GM08714 (cell line): Measurements from ENCODE around the gene PMF1.
"Not testable (repeated sequence)": the region's sequence is repeated elsewhere in the genome, so short reads cannot be mapped to it uniquely, and the experiment has no call there.

ENCODE experiments used
- H3K4me3 ChIP-seq: fragments of 200-500 bp; sonication (Bioruptor generic); 2 replicates; pipeline ENCODE4 v1.5.1; 2014; ENCODE audit warnings: mild to moderate bottlenecking, low read length, inconsistent platforms
- ZNF274 ChIP-seq: IDR thresholded peaks from 2 replicates; pipeline ENCODE4 v1.6.1; 2012; ENCODE audit warnings: mild to moderate bottlenecking, low read depth, low read length

The PMF1 gene

DNA sequence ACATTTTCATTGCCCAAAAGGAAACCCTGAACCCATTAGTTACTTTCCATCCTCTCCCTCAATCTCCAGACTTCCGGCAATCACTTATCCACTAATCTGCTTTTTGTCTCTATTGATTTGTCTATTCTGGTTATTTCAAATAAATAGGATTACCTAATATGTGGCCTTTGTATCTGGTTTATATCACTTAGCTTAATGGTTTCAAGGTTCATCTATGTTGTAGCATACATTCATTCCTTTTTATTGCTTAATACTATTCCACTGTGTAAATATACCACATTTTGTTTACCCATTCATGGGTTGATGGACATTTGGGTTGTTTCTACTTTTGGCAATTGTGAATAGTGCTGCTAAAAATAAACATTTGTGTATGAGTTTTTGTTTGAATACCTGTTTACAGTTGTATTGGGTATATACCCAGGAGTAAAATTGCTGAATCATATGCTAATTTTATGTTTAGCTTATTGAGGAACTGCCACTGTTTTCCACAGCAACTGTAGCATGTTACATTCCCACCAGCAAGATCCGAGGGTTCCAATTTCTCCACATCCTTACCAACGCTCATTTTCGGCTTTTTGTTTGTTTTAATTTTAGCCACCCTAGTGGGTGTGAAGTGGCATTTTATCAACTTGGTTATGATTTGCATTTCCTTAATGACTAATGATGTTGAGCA lies 21.4 kb upstream of the PMF1 start:
- H3K4me3 ChIP-seq: no peak overlapping the region
- TF ChIP-seq ZNF274: no peak

DNA sequence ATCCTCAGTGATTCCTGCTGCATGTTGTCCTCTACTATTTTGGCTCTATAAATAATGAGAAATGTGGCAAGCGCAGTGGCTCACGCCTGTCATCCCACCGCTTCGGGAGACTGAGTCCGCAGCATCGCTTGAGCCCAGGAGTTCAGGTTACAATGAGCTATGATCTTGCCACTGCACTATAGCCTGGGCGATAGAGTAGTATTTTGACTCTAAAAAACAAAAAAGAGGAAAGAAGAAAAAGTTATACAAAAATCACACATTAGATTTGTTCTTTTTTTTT lies 19.7 kb upstream of the PMF1 start:
- no peak for TF ChIP-seq ZNF274
- peak overlapping the region; percentile 74 for H3K4me3 ChIP-seq

DNA sequence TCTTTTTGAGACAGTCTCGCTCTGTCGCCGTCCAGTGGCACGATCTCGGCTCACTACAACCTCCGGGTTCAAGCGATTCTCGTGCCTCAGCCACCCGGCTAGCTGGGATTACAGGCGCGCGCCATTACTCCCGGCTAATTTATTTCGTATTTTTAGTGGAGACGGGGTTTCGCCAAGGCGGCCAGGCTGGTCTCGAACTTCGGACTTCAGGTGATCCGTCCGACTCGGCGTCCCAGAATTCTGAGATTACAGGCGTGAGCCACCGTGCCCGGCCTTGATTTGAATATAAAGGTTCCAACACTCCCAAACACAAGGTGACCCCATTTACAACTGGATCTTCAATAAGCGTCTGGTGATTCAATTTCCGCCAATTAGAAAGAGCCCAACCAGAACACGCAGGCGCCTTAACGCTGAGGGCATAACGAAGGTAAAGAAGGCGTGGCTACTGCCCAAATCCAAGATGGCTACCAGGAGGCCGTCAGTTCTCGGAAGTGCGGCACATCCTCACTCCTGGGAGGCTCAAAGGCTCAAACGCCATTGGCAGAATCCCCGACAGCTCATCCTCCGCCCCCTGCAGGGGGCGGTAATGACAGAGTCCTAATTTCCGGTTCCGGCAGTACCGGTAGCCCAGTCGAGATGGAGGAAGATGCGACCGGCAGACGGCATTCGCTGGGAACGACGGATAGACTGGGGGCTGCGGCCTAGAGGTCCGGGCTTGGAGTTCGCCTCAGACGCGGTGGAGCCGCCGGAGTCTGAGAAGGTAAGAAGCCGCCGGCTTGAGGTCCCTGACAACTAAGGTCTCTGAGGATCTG lies 19.1 kb upstream of the PMF1 start, which contains the start of gene SLC25A44:
TSS of gene SLC25A44 (plus strand) at position 617 of the 812 bp plus-strand sequence. CDS start 5,744 bp downstream, outside the sequence.
- peak within 1 kb of the TSS; percentile 76 for H3K4me3 ChIP-seq
- no peak for TF ChIP-seq ZNF274

DNA sequence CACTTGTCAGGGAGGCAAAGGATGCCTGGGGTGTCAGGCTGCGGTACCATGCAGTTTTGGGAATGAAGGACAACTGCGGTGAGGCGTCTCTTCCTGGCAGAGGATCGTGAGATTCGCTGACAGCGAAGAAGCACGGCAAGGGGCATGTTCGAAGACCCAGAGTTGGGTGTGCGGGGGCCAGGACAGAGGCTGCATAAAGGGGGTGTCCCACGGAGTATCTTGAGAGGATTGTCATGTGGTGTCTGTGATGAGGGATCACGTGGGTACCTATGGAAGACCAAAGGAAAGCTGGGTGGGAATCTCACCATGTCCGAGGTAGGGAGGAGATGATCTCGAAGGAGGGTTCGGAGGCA lies 18.5 kb upstream of the PMF1 start:
- TF ChIP-seq ZNF274: no peak

DNA sequence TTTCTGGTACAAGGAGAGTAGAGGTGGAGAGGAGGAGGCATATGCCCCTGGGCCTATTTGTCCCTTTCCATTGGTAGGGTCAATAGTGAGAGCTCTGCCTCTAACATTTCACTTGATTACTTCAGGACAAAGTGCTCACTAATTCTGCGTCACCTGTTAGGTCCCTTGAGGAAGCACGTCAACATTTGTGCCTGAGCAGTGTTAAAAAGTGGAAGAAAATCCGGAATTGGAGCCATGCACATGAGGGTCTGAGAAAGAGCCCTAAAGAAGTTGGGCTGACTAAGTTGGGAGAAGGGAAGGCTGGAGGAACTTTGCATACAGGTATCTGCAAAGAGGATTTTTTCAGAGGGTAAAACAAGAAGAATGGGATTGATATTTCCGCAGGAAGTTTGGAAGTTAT lies 17.0 kb upstream of the PMF1 start:
- TF ChIP-seq ZNF274: no peak
- no peak overlapping the region for H3K4me3 ChIP-seq

More for the DNA sequence above, 18.5 kb upstream of the PMF1 start:
- peak overlapping the region; percentile 76 for H3K4me3 ChIP-seq

DNA sequence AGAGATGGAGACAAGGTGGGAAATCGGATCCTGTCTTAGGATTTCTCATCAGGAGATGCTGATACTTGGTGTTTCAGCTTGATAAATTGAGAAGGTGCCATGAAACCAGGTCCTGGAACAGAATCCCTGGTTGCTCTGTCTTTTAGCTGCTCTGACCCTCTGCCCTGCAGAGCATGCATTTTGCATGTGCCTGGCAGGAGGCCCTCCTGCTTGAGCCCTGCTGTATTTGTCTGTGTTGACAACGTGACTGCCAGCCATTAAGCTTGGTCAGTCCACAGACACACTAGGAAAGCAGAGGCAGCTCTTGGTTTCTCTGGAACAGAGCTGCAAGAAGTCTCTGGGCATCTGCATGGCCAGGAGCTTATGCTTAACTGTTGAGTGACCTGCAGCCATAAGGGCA lies 16.4 kb upstream of the PMF1 start:
- H3K4me3 ChIP-seq: no peak overlapping the region
- no peak for TF ChIP-seq ZNF274

DNA sequence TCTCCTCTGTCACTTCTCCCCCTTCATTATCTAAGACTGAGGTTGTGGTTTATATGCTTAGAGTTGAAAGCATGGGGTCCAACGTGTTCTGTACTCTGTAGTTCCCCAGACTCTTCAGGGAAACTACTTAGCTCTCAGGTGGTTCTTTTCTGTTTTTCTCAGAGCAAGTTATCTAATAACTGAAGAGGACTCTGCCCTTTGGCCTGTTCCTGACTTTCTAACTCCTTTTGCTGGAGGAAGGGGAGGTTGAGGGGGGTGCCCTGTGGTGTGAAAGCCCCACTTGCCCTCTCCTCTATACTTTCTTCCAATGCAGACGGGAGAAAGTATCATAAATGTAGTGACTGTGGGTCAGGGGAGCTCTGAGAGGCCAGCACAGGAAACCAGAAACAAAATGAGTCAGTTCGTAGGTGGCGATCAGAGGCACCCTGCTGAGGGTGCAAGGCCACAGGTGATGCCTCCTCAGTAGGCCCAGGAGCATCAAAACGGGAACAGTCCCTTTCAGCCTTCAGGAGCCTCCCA lies 13.9 kb upstream of the PMF1 start:
- TF ChIP-seq ZNF274: no peak
- H3K4me3 ChIP-seq: no peak overlapping the region

DNA sequence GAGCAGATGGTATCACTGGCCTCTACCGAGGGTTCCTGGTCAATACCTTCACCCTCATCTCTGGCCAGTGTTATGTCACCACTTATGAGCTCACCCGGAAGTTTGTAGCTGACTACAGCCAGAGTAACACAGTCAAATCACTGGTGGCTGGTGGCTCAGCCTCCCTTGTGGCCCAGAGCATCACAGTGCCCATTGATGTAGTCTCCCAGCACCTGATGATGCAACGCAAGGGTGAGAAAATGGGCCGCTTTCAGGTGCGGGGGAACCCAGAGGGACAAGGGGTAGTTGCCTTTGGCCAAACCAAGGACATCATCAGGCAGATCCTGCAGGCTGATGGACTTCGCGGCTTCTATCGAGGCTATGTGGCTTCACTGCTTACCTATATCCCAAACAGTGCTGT lies 12.8 kb upstream of the PMF1 start:
- no peak overlapping the region for H3K4me3 ChIP-seq
- no peak for TF ChIP-seq ZNF274

DNA sequence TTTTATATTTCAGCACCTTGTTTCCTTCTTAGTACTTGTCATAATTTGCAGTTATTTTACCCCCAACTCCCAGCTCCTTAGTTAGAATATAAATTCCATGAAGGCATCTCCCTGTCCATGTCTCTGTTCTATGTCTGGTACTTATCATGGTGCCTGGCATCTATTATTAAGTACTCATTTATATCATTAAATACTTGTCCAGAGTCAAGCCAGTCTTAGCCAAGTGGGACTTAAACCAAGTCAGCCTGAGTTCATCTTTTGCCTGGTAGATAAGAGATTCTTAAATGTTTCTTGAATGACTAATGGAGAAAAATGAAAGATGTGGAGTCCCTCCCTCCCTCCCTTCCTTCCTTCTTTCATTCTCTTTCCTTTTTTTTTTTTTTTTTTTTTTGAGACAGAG lies 9.5 kb upstream of the PMF1 start:
- TF ChIP-seq ZNF274: no peak
- H3K4me3 ChIP-seq: no peak overlapping the region

DNA sequence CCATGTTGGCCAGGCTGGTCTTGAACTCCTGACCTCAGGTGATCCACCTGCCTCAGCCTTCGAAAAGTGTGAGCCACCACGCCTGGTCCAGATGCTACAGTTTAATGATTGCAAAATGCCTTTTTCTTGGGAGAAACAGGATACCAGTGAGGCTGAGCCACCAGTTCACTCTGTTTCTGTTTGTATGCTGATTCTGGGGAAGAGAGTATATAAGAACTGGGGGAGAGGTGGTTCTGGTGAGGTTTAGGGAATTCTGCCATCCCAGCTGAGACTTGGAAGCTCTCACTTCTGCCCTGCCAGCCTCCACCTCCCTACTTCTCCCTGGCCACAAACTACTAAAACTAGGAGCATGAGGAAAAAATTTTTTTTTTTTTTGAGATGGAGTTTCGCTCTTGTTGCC lies 8.1 kb upstream of the PMF1 start:
- H3K4me3 ChIP-seq: no peak overlapping the region
- TF ChIP-seq ZNF274: no peak

DNA sequence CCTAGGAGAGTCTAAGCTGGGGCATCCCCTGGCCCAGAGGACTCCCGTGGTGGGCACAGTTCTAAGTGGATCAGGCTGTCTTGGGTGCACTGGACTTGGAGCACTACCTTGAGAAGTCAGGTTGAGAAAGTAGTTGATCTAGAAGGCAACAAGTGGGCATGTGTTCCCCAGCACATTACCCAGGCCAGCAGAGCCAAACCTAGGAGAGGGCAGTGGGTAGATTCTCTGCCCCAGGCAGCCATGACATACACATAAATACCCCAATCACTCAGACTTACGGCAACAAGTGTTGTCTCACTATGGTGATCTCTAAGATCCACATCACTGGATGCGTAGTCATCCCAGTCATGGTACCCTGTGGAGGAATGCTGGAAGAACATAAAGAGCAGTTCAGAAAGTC lies 1.6 kb upstream of the PMF1 start:
- TF ChIP-seq ZNF274: no peak
- no peak overlapping the region for H3K4me3 ChIP-seq

DNA sequence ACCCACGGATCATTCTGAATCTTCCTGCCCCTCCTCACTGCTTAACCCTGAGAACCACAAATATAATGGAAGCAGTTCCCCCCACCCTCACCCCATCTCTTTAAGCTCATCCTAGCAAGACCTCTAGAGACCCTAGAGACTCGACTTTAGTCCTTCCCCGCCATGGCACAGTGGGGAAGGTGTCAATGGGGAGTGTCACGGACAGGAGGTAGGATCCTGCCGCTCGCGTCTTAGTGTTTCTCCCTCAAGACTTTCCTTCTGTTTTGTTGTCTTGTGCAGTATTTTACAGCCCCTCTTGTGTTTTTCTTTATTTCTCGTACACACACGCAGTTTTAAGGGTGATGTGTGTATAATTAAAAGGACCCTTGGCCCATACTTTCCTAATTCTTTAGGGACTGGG lies 677 bp upstream of the PMF1 start:
- H3K4me3 ChIP-seq: peak overlapping the region; percentile 89; the same call in 1 of the 2 replicates
- TF ChIP-seq ZNF274: no peak

DNA sequence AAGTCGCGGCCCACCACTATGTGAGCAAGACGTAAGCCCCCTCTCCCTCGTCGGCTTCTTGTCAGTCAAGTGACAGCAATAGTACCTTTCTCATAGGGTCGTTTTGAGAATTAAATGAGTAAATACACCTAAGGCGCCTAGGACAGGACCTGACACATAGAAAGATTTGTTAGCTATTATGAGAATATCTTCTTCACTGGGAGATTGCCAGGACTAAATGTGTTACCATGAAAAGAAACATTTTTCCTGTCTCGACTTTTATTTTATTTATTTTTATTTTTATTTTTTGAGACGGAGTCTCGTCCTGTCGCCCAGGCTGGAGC lies 798 bp downstream of the PMF1 start:
- no peak for TF ChIP-seq ZNF274

DNA sequence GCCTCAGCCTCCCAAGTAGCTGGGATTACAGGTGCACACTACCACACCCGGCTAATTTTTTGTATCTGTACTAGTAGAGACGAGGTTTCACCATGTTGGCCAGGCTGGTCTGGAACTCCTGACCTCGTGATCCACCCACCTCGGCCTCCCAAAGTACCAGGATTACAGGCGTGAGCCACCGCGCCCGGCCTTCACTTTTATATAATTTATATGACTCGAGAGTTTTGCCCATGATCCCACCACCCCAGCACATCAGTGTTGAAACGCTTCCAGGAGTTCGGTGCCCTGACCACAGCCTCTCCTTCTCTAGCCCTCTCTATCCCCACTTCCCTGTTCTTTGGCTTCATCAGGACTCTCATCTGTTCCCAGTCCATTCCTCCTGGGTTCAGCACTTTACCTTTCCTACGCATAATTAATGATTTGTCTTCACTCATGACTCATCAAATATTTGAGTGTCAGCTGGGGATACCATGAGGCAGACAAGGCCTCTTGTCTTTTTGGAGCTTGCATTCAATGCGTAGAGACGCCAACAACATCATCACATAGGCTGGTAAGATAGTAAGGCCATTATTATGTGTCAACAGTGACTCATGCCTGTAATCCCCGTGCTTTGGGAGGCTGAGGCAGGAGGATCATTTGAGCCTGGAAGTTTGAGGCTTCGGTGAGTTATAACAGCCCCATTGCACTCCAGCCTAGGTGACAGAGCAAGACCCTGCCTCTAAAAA lies 1.4 kb downstream of the PMF1 start:
- H3K4me3 ChIP-seq: peak overlapping the region; percentile 89
- no peak for TF ChIP-seq ZNF274

More for the DNA sequence above, 798 bp downstream of the PMF1 start:
- H3K4me3 ChIP-seq: peak overlapping the region; percentile 89

DNA sequence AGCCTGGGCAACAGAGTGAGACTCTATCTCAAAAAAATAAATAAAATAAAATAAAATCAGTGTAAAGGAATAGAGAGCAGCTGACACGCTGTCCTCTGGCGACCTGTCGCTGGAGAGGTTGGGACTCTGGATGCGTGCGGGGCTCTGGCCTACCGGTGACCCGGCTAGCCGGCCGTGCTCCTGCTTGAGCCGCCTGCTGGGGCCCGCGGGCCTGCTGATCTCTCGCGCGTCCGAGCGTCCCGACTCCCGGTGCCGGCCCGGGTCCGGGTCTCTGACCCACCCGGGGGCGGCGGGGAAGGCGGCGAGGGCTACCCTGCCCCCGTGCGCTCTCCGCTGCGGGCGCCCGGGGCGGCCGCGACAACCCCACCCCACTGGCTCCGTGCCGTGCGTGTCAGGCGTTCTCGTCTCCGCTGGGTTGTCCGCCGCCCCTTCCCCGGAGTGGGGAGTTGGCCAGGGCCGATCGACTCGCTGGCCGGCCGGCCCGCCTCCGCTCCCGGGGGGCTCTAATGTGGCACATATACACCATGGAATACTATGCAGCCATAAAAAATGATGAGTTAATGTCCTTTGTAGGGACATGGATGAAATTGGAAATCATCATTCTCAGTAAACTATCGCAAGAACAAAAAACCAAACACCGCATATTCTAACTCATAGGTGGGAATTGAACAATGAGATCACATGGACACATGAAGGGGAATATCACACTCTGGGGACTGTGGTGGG lies 3.7 kb downstream of the PMF1 start:
- H3K4me3 ChIP-seq: not testable (repeated sequence)
